NOMO-1 treated with DMSO at 0.1 percent for 48 hours (cell line): ENCODE results near the gene A4GALT.
"Not testable (repeated sequence)": the region's sequence is repeated elsewhere in the genome, so short reads cannot be mapped to it uniquely, and the experiment has no call there.

Source experiments
- DNase-seq: peaks from one replicate; lab custom pipeline; 2025; ENCODE audit not compliant: unreplicated experiment; lab: John Stamatoyannopoulos, UW

Gene A4GALT

DNA sequence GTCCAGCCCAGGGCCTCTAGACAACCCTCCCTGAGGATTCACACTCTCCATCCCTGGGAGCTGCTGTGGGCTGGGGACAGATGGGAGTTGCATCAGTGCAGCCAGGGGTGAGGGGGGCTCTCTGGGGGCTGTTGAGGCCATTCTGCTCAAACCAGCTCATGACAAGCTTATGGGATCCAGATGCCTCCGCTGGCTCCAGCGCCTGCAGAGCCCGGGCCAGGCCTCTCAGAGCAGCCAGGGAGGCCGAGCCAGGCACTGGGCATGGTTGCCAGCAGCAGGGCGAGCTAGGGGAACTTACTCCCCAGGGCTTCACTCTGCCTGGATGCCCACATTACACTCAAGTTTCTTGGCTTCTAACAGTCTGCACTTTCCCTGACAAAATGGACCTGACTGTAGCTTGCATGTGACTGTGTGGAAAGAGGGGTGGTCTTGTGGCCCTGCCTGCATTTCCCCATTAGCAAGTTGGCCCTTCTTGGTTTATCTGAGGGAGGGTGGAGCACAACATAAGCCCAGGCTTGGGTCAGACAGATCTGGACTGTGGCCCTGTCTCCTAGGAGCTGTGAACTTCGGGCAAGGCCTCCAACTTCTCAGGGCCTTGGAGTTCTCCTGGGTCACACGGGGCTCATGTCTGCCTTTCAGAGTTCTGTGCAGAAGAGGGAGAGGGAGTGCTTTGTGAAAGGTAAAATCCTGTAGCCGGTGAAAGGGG, 36.9 kb downstream of the A4GALT start:
- DNase-seq, result no peak

DNA sequence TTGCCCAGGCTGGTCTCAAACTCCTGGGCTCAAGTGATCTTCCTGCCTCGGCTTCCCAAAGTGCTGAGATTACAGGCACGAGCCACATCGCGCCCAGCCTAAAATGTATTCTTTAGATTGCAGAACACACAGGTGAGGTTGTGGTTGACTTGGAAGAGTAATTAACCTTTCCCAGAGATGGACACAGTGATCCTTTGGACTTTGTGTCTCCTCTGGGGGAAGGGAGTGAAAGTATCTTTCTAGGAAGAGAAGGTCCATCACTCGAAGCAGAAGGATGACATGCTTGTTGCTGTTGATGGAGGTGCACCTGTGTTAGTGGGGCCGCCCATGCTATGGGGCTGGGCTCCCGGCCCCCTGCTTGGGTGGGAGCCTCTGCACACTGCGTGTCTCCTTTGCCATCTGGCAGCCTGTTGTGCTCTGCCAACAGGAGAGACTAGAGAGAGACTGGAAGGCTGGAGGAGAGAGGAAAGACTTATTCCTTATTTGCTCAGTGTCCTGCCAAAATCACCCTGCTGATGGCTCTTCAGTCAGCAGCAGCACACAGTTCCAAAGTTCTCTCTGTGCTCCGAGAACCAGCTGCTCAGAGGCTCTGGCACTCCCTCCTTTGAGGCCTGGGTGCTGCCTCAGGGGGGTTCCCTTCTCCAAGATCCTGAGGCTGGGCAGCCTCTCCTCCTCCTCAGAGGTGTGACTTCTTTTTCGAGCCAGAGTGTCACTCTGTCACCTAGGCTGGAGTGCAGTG, 38.4 kb downstream of the A4GALT start:
- no peak for DNase-seq

- DNase-seq, result no peak
Observed at GRCh38 chr22:42680648-42681047, 40.0 kb downstream of the A4GALT start.

DNA sequence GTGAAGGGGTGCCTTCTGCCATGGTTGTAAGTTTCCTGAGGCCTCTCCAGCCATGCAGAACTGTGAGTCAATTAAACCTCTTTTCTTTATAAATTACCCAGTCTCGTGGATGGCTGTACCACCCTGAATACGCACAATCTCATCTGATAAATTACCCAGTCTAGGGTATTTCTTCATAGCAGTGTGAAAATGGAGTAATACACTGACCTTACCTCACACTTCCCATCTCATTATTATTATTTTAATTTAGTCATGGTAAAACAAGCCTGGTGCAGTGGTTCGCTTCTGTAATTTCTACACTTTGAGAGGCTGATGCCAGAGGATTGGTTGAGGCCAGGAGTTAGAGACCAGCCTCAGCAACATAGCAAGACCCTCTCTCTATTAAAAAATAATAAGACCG, 41.0 kb downstream of the A4GALT start:
- no peak for DNase-seq

GRCh38 chr22:42678894-42679293, 41.8 kb downstream of the A4GALT start:
- no peak for DNase-seq

GRCh38 chr22:42677936-42678335, 42.7 kb downstream of the A4GALT start:
- DNase-seq, result not testable (repeated sequence)

GRCh38 chr22:42676059-42676607, 44.5 kb downstream of the A4GALT start:
- no peak for DNase-seq

DNA sequence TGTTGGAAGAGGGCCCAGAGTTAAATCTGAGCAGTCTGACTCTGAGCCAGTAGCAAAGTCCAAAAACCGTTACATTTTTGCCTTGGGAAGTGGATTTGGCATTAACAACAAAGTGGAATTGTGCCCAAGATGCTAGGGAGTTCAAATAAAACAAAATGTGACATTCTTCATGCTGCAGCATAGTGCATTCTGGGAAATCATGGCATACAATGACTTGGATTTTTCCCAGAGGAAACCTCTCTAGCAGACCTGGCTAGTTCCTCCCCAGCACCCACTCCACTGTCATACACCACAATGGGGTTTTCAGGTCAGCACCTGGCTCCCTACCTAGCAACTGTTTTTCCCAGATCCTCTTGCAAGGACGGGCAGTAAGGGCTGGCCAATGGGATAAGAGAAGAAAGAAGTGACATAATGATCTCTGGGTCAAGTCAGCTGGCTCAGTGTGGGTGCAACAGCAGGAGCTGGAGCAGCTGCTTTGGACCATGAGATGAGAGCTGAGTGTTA, 46.7 kb downstream of the A4GALT start:
- DNase-seq, result no peak

DNA sequence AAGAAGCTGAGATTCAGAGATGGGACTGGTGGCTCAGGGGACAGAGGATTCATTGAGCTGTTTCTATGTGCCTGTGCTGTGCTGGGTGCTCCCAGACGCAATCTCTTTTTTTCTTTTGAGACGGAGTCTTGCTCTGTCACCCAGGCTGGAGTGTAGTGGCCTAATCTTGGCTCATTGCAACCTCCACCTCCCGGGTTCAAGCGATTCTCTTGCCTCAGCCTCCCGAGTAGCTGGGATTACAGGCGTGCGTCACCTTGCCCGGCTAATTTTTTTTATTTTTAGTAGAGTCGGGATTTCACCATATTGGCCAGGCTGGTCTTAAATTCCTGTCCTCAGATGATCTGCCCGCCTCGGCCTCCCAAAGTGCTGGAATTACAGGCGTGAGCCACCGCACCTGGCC, 47.6 kb downstream of the A4GALT start:
- not testable (repeated sequence) for DNase-seq

GRCh38 chr22:42670921-42671709, 49.6 kb downstream of the A4GALT start:
- DNase-seq, result no peak

DNA sequence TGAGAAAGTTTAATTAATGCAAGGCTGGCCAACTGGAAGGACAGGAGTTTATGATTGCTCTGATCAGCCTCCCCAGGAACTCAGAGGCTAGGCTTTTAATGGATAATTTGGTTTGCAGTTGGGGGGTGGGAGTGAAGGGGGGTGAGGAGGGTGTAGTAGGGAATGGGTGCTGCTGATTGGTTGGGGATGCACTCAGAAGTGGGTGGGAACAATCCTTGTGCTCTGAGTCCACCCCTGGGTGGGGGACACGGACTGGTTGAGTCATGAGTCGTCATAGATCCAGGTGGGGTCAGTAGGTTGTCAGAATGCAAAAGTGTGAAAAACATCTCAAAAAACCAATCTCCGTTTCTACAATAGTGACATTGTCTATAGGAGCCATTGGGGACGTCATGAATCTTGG, 50.6 kb downstream of the A4GALT start:
- no peak for DNase-seq

DNA sequence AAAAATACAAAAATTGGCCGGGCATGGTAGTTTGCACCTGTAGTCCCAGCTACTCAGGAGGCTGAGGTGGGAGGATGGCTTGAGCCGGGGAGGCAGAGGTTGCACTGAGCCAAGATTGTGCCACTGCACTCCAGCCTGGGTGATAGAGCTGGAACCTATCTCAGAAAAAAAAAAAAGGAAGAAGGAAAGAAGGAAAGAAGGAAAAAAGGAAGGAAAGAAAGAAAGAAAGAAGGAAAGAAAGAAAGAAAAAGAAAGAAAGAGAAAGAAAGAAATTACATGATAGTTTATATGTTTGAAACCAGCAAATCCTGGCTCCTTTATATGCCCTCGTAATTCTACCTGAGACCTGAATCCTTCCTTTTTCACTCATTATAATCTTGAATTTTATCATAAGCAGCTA, 54.3 kb downstream of the A4GALT start:
- DNase-seq, result not testable (repeated sequence)

DNA sequence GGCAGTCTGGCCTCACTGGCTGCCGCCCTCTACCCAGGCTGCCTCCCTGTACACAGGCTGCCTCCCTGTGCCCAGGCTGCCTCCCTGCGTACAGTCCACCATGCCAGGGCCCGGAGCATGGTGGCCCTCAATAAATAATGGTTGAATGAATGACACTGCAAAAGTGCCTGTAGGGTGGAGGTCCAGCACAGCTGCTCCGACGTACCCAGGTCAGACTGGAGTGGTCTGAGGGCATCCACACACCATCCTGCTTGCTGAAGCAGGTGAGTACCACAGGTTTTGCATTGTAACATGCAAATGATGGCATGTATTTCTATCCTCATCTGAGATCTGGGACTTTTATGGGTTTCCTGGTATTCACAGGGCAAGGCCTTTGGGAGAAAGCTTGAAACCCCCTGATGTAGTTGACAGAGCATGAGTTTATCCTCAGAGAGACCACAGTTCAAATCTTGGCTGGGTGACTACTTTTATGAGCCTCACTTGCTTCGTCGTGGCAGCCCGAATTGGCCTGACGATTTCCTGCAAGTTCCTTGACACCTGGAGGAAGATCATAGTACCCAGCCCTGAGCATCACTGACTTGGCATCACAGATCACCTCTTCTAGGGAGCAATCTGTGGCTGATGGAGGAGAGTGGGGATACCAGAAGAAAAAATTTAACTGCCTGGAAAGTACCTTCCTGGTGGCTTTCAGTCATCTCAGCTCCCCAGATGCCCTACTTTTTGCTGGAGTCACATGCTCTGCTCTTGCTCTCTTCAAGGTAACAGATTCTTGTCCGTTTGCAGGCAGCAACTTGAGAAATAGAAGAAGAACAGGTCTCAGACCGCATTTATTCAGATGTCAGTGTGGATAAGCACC, 55.5 kb downstream of the A4GALT start:
- no peak for DNase-seq

DNA sequence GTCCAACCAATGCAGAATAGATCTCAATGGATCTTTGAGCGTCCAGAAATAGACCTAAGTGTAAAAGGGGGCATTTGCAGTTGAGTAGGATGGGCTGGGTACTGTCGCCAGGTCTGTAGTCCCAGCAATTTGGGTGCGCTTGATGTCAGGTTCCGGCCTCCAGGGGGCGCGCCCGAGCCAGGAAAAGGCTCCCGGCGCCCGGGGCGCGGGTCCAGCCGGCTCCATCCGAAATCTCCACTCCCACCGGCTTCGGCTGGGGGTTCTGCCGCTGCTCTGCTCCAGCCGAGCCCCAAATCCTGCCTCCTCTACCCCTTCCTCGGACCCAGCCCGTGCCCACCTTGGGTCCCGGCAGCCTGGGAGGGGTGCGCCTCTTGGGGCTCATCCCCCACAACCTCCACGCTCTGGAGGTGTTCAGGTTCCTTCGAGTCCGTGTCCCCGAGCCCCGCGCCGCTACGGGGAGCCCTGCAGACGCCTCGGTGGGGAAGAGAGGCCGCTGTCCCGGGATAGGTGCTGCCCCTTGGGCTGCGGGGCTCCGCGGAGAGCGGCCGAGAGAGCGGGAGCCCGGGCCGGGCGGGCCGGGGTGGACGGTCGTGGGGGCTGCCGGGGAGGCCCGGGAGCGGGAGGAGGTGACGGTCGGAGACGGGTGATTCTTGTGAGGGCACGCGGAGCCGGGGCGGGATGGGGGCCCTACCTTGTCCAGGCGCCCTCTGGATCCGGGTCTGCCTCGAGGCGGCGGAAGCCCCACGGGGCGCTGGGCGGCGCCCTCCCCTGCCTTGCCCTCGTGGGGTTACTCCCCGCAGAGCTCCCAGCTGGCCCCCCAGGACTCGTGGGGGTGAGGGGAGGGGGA, 58.5 kb downstream of the A4GALT start:
- DNase-seq, result peak; percentile 53

- no peak for DNase-seq
Observed at GRCh38 chr22:42656578-42656977, 64.1 kb downstream of the A4GALT start.

DNA sequence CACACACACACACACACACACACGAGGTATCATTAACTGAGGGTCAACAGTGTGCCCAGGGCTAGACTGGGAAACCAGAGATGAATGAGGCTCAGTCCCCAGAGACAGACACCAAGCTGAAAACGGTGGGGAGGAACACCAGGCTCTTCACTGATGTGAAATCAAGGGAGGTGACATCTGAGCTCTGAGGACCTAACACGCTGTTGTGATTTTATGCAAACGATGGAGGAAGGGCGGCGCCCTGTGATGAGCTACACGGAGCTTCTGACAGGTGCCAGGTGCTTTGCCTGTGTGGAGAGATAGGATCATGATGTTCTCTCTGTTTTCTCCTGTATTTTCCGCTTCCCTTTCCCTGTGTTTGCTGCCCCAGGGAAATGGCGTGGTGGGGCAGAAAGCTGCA, 65.0 kb downstream of the A4GALT start:
- DNase-seq, result no peak

DNA sequence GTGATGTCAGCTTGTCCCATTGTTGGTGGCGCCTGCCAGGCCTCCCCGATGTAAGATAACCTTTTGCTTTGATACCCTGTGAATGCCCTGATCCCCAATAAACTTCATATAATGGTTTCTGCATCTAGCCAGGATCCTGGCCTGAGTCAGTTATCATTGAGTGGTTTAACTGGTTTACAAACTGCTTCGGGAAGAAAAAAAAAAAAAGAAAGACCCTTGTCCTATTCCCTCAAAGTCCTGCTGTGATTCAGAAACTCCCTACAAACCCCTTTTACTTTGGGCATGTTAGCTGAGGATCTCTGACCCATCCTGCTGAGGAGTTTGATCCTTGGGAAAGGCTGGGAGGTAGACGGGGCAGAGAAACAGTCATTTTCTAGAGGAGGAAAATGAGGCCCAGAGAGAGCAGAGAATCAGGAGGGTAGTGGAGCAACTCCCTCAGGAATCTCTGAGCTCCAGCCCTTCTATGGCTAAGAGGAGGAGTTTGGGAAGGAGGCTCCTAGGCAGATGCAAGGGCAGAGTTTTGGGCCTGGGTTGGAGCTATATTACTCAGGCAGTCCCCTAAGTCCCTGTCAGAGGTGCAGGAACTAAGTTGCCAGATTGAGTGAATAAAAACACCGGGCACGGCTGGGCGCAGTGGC, 66.1 kb downstream of the A4GALT start:
- no peak for DNase-seq

DNA sequence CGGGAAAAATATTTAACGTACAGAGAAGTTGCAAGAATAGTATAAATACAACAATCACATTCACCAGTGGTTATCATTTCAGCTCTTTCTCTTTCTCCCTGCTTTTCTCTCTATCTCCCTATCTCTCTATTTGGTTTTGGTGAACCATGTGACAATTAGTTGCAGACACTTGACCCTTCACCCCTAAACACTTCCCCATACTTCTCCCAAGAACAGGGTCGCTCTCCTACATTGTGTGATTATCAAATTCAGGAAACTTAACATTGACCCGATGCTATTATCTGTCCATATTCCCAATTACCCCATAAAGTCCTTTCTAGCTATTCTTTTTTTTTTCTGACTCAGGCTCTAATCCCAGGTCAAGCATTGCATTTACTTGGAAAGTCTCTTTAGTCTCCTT, 66.7 kb downstream of the A4GALT start:
- DNase-seq, result no peak

DNA sequence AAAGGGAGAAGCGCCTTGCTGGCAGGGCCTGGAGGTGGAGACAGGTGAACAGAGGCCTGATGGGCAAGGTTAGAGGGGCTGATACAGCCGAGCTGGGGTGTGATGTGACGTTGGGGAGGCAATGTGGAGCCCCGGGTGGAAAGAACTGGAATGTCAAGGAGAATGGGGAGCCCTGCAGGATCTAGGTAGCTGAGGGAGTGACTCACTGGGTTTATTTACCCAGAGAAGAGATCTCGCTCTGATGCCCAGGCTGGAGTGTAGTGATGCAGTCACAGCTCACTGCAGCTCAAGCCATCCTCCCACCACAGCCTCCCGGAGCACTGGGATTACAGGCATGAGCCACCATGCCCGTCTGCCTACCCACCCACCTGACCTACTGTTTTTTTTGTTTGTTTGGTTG, 69.5 kb downstream of the A4GALT start:
- DNase-seq, result no peak
